CD14-positive monocyte (primary cell): ENCODE measurements around the gene NTN5. TPM values are rescaled to one million over a fixed set of nuclear protein-coding genes. Genes with fewer than 3 reads are reported as not detected.

Experiments used
- DNase-seq, 3 donors: peaks; one replicate each; pipeline ENCODE4 v3.0.0-alpha.2; 2011 to 2022
- H2AFZ ChIP-seq: 2 replicates; pipeline ENCODE4 v1.6.0; 2012; ENCODE audit warnings: mild to moderate bottlenecking, low read depth, low read length, inconsistent platforms; ENCODE audit not compliant: insufficient read depth, poor library complexity, severe bottlenecking
- H3K27ac ChIP-seq, 2 donors: 1 replicate in 1 of 2; 2 replicates in 1 of 2; pipeline ENCODE4 v1.5.1; 2012 to 2013; ENCODE audit warnings: low read length in 2 of 2, control low read depth in 1 of 2, inconsistent platforms in 1 of 2, low read depth in 1 of 2, mild to moderate bottlenecking in 1 of 2
- H3K27me3 ChIP-seq, 2 donors: one replicate each; pipeline versions ENCODE4 v1.6.0 to v1.6.1; 2011 to 2013; ENCODE audit warnings: low read length in 2 of 2; ENCODE audit not compliant: control insufficient read depth in 2 of 2, insufficient read depth in 2 of 2
- H3K36me3 ChIP-seq, 2 donors: replicated peaks in 1 of 2; 1 replicate in 1 of 2; 2 replicates in 1 of 2; pipeline versions ENCODE4 v1.5.1 to v1.6.1; 2012 to 2013; ENCODE audit warnings: low read length in 2 of 2, control low read depth in 1 of 2, inconsistent platforms in 1 of 2, mild to moderate bottlenecking in 1 of 2; ENCODE audit not compliant: insufficient read depth in 2 of 2, control insufficient read depth in 1 of 2
- H3K4me1 ChIP-seq, 2 donors: 1 replicate in 1 of 2; 2 replicates in 1 of 2; pipeline versions ENCODE4 v1.5.1 to v1.6.1; 2012 to 2013; ENCODE audit warnings: low read length in 2 of 2, control low read depth in 1 of 2, inconsistent platforms in 1 of 2, mild to moderate bottlenecking in 1 of 2, moderate library complexity in 1 of 2; ENCODE audit not compliant: insufficient read depth in 2 of 2, control insufficient read depth in 1 of 2
- H3K4me2 ChIP-seq: replicated peaks from 2 replicates; pipeline ENCODE3; 2012; ENCODE audit warnings: low read length, moderate library complexity, mild to moderate bottlenecking; ENCODE audit not compliant: poor library complexity, severe bottlenecking; ENCODE audit errors: extremely low read depth
- H3K4me3 ChIP-seq, 3 experiments: fragments of 200-600 bp in 1 of 3; sonication (generic) in 1 of 3; replicated peaks in 1 of 3; 1 replicate in 2 of 3; 2 replicates in 1 of 3; pipeline ENCODE4 v1.5.1; 2011 to 2013; ENCODE audit warnings: low read length in 3 of 3, mild to moderate bottlenecking in 3 of 3, control low read depth in 2 of 3, low read depth in 2 of 3, inconsistent platforms in 1 of 3, moderate library complexity in 1 of 3
- H3K79me2 ChIP-seq: 2 replicates; pipeline ENCODE4 v1.6.0; 2012; ENCODE audit warnings: mild to moderate bottlenecking, control low read depth, inconsistent platforms, low read length, moderate library complexity; ENCODE audit not compliant: insufficient read depth
- H3K9ac ChIP-seq: 2 replicates; pipeline ENCODE4 v1.6.0; 2017; ENCODE audit warnings: low read length, mild to moderate bottlenecking; ENCODE audit not compliant: insufficient read depth, poor library complexity, severe bottlenecking
- H3K9me3 ChIP-seq, 2 donors: replicated peaks in 1 of 2; 1 replicate in 1 of 2; 2 replicates in 1 of 2; pipeline versions ENCODE4 v1.5.1 to v1.6.1; 2012 to 2013; ENCODE audit warnings: low read length in 2 of 2, control low read depth in 1 of 2; ENCODE audit not compliant: control insufficient read depth in 1 of 2, insufficient read depth in 1 of 2
- H4K20me1 ChIP-seq: 2 replicates; pipeline ENCODE4 v1.6.0; 2012; ENCODE audit warnings: mild to moderate bottlenecking, low read length, control low read depth, moderate library complexity; ENCODE audit not compliant: insufficient read depth
- H3K27ac Mint-ChIP-seq, 7 donors: one replicate each; pipeline ENCODE4 v1.8.0; 2020; ENCODE audit warnings: mild to moderate bottlenecking in 7 of 7, mixed read lengths in 7 of 7, moderate library complexity in 6 of 7, inconsistent platforms in 2 of 7
- H3K27me3 Mint-ChIP-seq, 3 donors: one replicate each; pipeline ENCODE4 v1.8.0; 2021 to 2022; ENCODE audit warnings: low read depth in 3 of 3, mild to moderate bottlenecking in 3 of 3, mixed read lengths in 3 of 3, moderate library complexity in 3 of 3, inconsistent platforms in 1 of 3
- H3K36me3 Mint-ChIP-seq, 2 donors: one replicate each; pipeline ENCODE4 v1.8.0; 2020; ENCODE audit warnings: mixed read lengths in 2 of 2, inconsistent platforms in 1 of 2, mild to moderate bottlenecking in 1 of 2
- H3K4me1 Mint-ChIP-seq: one replicate; pipeline ENCODE4 v1.8.0; 2020; ENCODE audit warnings: mild to moderate bottlenecking, mixed read lengths
- H3K4me3 Mint-ChIP-seq, 2 donors: one replicate each; pipeline ENCODE4 v1.8.0; 2020; ENCODE audit warnings: mild to moderate bottlenecking in 2 of 2, mixed read lengths in 2 of 2, moderate library complexity in 1 of 2
- H3K9me3 Mint-ChIP-seq, 7 donors: one replicate each; pipeline ENCODE4 v1.8.0; 2020 to 2022; ENCODE audit warnings: mixed read lengths in 7 of 7, mild to moderate bottlenecking in 6 of 7, moderate library complexity in 6 of 7, inconsistent platforms in 2 of 7
- WGBS: methylation state at CpG from one replicate; pipeline ENCODE4 v1.1.5; 2013; ENCODE audit warnings: missing lambda C conversion rate; ENCODE audit not compliant: insufficient coverage; 5-methylcytosine and 5-hydroxymethylcytosine counted together
- intact Hi-C, 2 donors: fragments of 100-400 bp; cut with micrococcal nuclease; formaldehyde crosslinking; loops; one replicate each; pipeline versions ENCODE4 v1.15.0 to v1.15.1; 2023
- polyA plus RNA-seq, 3 donors: library from polyadenylated mRNA; depleted of rRNA in 1 of 3; unstranded in 2 of 3; stranded (reverse) in 1 of 3; fragments of 300-500 nt in 2 of 3; fragments of >200 nt in 1 of 3; fragmentation: Illumina TruSeq in 2 of 3; gene quantifications; 1 replicate in 2 of 3; 2 replicates in 1 of 3; pipeline ENCODE4 v1.2.3, GENCODE V29; 2012 to 2021
- TF ChIP-seq, protein P1 (sequence below): fragments of 200-600 bp; IDR thresholded peaks from one replicate; pipeline ENCODE4 v1.8.0; 2022; ENCODE audit warnings: antibody characterized with exemption, mild to moderate bottlenecking

Gene NTN5
- polyA plus RNA-seq, 3 donors, result 0.44 TPM; not detected in 2

DNA sequence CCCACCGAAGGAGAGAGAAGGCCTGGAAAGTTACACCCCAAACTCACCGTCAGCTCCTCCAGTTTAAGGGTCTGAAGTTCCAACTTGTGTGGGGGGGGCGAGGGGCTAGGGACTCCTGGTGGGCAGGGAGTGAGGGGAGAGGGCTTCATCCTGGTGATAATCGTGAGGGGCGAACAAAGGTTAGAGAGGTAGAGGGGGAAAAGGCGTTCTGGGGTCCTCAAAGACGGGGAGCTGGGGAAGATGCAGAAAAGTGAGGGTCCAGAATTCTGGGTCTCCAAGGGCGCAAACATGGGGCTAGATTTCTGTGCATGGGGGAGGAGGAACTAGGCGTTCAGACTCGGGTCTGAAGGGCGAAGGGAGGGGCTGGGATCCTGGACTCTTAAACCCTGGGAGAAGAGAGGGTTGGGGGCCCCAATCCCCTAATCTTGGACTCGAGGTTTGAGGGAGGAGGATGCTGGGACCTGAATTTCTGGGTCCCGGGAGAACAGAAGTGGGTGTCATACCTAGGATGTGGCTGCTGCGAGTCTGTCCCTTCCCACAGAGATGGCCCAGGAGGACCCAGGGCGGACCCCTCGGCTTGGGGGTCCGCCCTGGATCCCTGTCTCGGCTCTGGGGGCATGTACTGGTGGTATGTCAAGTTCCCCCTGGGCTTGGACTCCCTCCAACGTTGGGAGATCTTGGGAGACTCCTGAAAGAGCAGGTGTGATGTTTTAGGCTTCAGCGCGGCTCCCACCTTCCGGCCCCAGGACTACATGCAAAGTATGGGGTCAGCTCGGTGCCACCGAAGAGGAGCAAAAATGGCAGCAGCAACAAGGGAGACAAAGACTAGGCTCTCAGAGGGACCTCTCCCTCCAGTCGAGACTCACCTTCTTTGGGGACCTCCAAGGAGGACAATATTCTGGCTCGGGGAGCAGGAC, 42.2 kb upstream of the NTN5 start:
- intact Hi-C loops, result loop anchor here in 1 of 2 donors (10.0 kb wide), 1 partner anchor 70 kb away; the partner anchor contains the start of gene CA11
- TF ChIP-seq, protein P1, sequence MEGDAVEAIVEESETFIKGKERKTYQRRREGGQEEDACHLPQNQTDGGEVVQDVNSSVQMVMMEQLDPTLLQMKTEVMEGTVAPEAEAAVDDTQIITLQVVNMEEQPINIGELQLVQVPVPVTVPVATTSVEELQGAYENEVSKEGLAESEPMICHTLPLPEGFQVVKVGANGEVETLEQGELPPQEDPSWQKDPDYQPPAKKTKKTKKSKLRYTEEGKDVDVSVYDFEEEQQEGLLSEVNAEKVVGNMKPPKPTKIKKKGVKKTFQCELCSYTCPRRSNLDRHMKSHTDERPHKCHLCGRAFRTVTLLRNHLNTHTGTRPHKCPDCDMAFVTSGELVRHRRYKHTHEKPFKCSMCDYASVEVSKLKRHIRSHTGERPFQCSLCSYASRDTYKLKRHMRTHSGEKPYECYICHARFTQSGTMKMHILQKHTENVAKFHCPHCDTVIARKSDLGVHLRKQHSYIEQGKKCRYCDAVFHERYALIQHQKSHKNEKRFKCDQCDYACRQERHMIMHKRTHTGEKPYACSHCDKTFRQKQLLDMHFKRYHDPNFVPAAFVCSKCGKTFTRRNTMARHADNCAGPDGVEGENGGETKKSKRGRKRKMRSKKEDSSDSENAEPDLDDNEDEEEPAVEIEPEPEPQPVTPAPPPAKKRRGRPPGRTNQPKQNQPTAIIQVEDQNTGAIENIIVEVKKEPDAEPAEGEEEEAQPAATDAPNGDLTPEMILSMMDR, result no peak
- H3K4me1 Mint-ChIP-seq, result peaks cover 14% of the 10 kb centered on the region

More for the DNA sequence above, 42.2 kb upstream of the NTN5 start:
- Histone ChIP-seq H2AFZ (peak overlapping the region; percentile 80), H3K79me2 (no peaks in the 10 kb centered on the region), H4K20me1 (no peaks in the 10 kb centered on the region), H3K9me3 (peaks cover 0 to 9% of the 10 kb centered on the region in 2 donors), H3K9ac (peak overlapping the region; percentile 37), H3K4me3 (peak overlapping the region; percentile 40 to 86 (median 43)), H3K36me3 (no peaks in the 10 kb centered on the region), H3K27me3 (peaks cover 0 to 2% of the 10 kb centered on the region in 2 donors), H3K27ac (peak overlapping the region; percentile 46 to 63), H3K4me1 (peaks cover 19 to 21% of the 10 kb centered on the region in 2 donors), H3K4me2 (peak overlapping the region; percentile 86)
- Mint-ChIP-seq H3K27me3 (peaks cover 6 to 11% (median 6%) of the 10 kb centered on the region in 3 donors), H3K4me3 (peak overlapping the region; percentile 77 to 80), H3K36me3 (no peaks in the 10 kb centered on the region), H3K27ac (peak overlapping the region; percentile 71 to 93 (median 82)), H3K9me3 (peaks cover 0 to 14% (median 4%) of the 10 kb centered on the region in 7 donors)
- no peak for DNase-seq
- 68% methylated on average over 20 of the region's 26 CpGs for WGBS
